Fibroblast of lung (primary cell): ENCODE measurements around the gene WFIKKN1.

Experiments
- CTCF ChIP-seq, 2 donors: IDR thresholded peaks in 1 of 2; conservative IDR thresholded peaks in 1 of 2; 1 replicate in 1 of 2; 2 replicates in 1 of 2; pipeline ENCODE4 v1.5.1; 2011 to 2012; ENCODE audit warnings: low read length in 2 of 2, control low read depth in 1 of 2, inconsistent platforms in 1 of 2, low read depth in 1 of 2, mild to moderate bottlenecking in 1 of 2
- EZH2 ChIP-seq: IDR thresholded peaks from 2 replicates; pipeline ENCODE4 v1.5.1; 2012; ENCODE audit warnings: low read length, control low read depth, mild to moderate bottlenecking; ENCODE audit errors: missing control alignments

GRCh38 chr16:598823-599739 lies 31.7 kb upstream of the WFIKKN1 start:
- no peak for TF ChIP-seq EZH2
- no peak for TF ChIP-seq CTCF (conservative IDR thresholded peaks at IDR 0.05 in 1 of 2, IDR thresholded peaks at IDR 0.05 in 1 of 2; ENCODE audit: low read depth in 1 of 2, low read length in 2 of 2)
